Vagina (tissue), 2 donors: ENCODE data around the gene MS4A14.

Source experiments
- POLR2A ChIP-seq, 2 donors: fragments of 450-650 bp; IDR thresholded peaks; one replicate each; pipeline ENCODE4 v1.6.1; 2017; ENCODE audit warnings: antibody characterized with exemption in 2 of 2, mild to moderate bottlenecking in 2 of 2, moderate library complexity in 2 of 2
- POLR2AphosphoS5 ChIP-seq, 2 donors: sonication (generic); formaldehyde crosslinking; IDR thresholded peaks; one replicate each; pipeline ENCODE4 v1.9.0; 2017; ENCODE audit warnings: antibody characterized with exemption in 2 of 2, mild to moderate bottlenecking in 2 of 2, low read depth in 1 of 2; ENCODE audit not compliant: insufficient read depth in 1 of 2

DNA sequence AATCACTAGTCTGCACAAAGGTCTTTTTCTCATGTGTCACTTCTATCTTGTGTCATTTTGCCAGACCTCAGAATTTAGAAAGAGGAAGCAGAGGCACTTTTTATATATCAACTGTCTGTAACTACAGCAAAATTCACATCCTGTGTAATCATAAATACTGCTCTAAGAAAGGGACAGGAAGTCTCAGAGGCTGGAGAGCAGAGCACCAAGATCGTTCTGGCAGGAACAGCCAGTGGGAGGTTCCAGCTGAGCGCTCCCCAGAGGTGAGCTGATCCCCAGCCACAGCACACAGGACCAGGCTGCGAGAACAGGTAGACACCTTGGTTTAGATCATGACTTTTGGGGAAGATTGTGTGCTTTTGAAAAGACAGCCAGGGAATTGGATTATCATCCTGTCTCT, 17.9 kb upstream of the MS4A14 start, which contains the start of gene MS4A7:
- TF ChIP-seq POLR2AphosphoS5 (IDR thresholded peaks at IDR 0.05; ENCODE audit: insufficient read depth in 1 of 2, low read depth in 1 of 2) (no peak), POLR2A (IDR thresholded peaks at IDR 0.05) (peak in 1 of 2 donors; percentile 32)
